HepG2 (cell line): ENCODE measurements around the gene KIF3C. TPM values are rescaled to one million over a fixed set of nuclear protein-coding genes. Genes with fewer than 3 reads are reported as not detected.

Source experiments
- AKAP8 ChIP-seq: sonication (generic); formaldehyde crosslinking; IDR thresholded peaks from 2 replicates; pipeline ENCODE4 v1.5.1; 2020; ENCODE audit warnings: mild to moderate bottlenecking, missing genetic modification reagents
- DR1 ChIP-seq: sonication (generic); formaldehyde crosslinking; IDR thresholded peaks from 2 replicates; pipeline ENCODE4 v1.8.0; 2021; ENCODE audit warnings: mild to moderate bottlenecking, missing genetic modification reagents, inconsistent platforms
- FOXO1 ChIP-seq: sonication (generic); formaldehyde crosslinking; IDR thresholded peaks from 2 replicates; pipeline ENCODE4 v1.4.0; 2020; ENCODE audit warnings: missing genetic modification reagents
- JUND ChIP-seq: sonication (generic); formaldehyde crosslinking; IDR thresholded peaks from 2 replicates; pipeline ENCODE4 v1.8.0; 2022; ENCODE audit warnings: mild to moderate bottlenecking, missing genetic modification reagents
- KAT7 ChIP-seq: IDR thresholded peaks from 2 replicates; pipeline ENCODE4 v1.6.1; 2018; ENCODE audit warnings: borderline replicate concordance, missing compliant biosample characterization
- MBD4 ChIP-seq: IDR thresholded peaks from 2 replicates; pipeline ENCODE4 v1.6.1; 2012; ENCODE audit warnings: low read length, inconsistent platforms, borderline replicate concordance
- PLRG1 ChIP-seq: fragments of 450-650 bp; conservative IDR thresholded peaks from 2 replicates; pipeline ENCODE4 v1.6.1; 2016
- SYNCRIP ChIP-seq: fragments of 200-400 bp; formaldehyde crosslinking; IDR thresholded peaks from 2 replicates; pipeline ENCODE4 v1.6.1; 2018; ENCODE audit warnings: mild to moderate bottlenecking, low read depth, low read length; ENCODE audit not compliant: insufficient read depth
- ZIK1 ChIP-seq: sonication (generic); formaldehyde crosslinking; IDR thresholded peaks from 2 replicates; pipeline ENCODE4 v1.5.0; 2020; ENCODE audit warnings: mild to moderate bottlenecking, low read depth, missing genetic modification reagents, borderline replicate concordance
- ZNF672 ChIP-seq: sonication (generic); formaldehyde crosslinking; IDR thresholded peaks from 2 replicates; pipeline ENCODE4 v1.8.1; 2022; ENCODE audit warnings: missing genetic modification reagents
- ZZZ3 ChIP-seq: sonication (generic); formaldehyde crosslinking; IDR thresholded peaks from 2 replicates; pipeline ENCODE4 v1.4.0; 2020; ENCODE audit warnings: missing genetic modification reagents, mild to moderate bottlenecking, borderline replicate concordance
- polyA plus RNA-seq, 8 experiments: library from polyadenylated mRNA; depleted of rRNA in 3 of 8; stranded (reverse) in 7 of 8; unstranded in 1 of 8; fragments of >200 nt; fragmentation: Illumina TruSeq in 4 of 8; extraction: Trizol in 4 of 8; gene quantifications; 2 replicates each; pipeline versions ENCODE4 v1.2.1 to v1.2.3, GENCODE V29; 2011 to 2016; ENCODE audit warnings: low read depth in 4 of 8, missing spikeins in 1 of 8, mixed read lengths in 1 of 8; ENCODE audit not compliant: insufficient read depth in 1 of 8
- total RNA-seq, 5 experiments: library from RNA; depleted of rRNA; stranded (reverse); fragments of >200 nt; fragmentation: Illumina TruSeq; extraction: Trizol; gene quantifications; 2 replicates each; pipeline ENCODE4 v1.2.3, GENCODE V29; 2016; ENCODE audit warnings: low read depth in 1 of 5
- TF ChIP-seq, protein P1 (sequence below): sonication (generic); formaldehyde crosslinking; IDR thresholded peaks from 2 replicates; pipeline ENCODE4 v1.4.0; 2020; ENCODE audit warnings: missing genetic modification reagents
- TF ChIP-seq, protein P2 (sequence below): IDR thresholded peaks from 2 replicates; pipeline ENCODE4 v1.6.1; 2018; ENCODE audit warnings: missing genetic modification reagents
- TF ChIP-seq, protein P3 (sequence below): sonication (generic); formaldehyde crosslinking; IDR thresholded peaks from 2 replicates; pipeline ENCODE4 v1.5.0; 2020; ENCODE audit warnings: missing genetic modification reagents
- TF ChIP-seq, protein P4 (sequence below): sonication (generic); formaldehyde crosslinking; IDR thresholded peaks from 2 replicates; pipeline ENCODE4 v1.4.0; 2020; ENCODE audit warnings: mild to moderate bottlenecking, missing genetic modification reagents
- TF ChIP-seq, protein P5 (sequence below): sonication (generic); formaldehyde crosslinking; IDR thresholded peaks from 2 replicates; pipeline ENCODE4 v1.8.0; 2022; ENCODE audit warnings: mild to moderate bottlenecking, missing genetic modification reagents, moderate library complexity

The KIF3C gene
- total and polyA plus RNA-seq, 2 of the 13 experiments (the other 11 are each of a cell fraction or from before 2014, with no cell fraction given) = 3.6 to 4.9 TPM

DNA sequence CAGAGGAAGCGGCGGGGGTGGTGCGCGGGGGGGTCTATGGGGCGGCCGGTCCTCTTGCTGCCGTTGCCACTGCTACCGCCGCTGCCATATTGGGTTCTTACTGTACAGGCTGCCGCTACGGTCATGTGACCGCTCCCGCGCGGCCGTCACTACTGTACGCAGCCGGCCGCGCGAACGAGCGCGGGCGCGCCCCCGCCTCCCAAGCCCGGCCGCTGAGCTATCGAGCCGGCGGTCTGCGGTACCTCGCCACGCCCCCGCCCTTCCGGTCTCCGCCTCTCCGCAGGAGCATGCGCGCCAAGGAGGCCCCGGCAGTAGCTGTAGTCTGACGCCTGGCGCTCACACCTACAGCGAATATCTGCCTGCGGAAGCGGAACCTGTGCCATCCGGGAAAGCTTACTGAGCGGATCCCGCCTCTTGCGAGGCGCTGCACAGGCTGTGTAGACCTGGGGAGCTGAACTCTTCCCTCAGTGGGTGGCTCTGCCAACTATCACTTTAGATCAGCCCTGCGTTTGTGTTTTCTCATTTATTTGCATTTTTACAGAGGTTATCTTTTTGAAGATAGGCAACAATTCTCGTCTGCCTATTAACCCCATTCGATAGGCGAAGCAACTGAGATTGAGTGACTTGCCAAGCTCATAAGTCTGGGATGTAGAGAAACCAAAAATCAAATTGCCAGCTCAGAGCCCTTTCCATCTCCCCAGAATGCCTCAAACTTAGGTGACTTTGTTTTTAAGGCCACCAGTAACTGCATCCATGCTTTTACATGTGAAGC is 103.8 kb downstream of the KIF3C start, which contains the start of gene ASXL2 (continued):
- TF ChIP-seq FOXO1 (CRISPR knock-in tag) = 0 out of 2 replicates have a peak, but pooled peaks have one; percentile 35
- no peak for TF ChIP-seq SYNCRIP
- TF ChIP-seq, protein P1, sequence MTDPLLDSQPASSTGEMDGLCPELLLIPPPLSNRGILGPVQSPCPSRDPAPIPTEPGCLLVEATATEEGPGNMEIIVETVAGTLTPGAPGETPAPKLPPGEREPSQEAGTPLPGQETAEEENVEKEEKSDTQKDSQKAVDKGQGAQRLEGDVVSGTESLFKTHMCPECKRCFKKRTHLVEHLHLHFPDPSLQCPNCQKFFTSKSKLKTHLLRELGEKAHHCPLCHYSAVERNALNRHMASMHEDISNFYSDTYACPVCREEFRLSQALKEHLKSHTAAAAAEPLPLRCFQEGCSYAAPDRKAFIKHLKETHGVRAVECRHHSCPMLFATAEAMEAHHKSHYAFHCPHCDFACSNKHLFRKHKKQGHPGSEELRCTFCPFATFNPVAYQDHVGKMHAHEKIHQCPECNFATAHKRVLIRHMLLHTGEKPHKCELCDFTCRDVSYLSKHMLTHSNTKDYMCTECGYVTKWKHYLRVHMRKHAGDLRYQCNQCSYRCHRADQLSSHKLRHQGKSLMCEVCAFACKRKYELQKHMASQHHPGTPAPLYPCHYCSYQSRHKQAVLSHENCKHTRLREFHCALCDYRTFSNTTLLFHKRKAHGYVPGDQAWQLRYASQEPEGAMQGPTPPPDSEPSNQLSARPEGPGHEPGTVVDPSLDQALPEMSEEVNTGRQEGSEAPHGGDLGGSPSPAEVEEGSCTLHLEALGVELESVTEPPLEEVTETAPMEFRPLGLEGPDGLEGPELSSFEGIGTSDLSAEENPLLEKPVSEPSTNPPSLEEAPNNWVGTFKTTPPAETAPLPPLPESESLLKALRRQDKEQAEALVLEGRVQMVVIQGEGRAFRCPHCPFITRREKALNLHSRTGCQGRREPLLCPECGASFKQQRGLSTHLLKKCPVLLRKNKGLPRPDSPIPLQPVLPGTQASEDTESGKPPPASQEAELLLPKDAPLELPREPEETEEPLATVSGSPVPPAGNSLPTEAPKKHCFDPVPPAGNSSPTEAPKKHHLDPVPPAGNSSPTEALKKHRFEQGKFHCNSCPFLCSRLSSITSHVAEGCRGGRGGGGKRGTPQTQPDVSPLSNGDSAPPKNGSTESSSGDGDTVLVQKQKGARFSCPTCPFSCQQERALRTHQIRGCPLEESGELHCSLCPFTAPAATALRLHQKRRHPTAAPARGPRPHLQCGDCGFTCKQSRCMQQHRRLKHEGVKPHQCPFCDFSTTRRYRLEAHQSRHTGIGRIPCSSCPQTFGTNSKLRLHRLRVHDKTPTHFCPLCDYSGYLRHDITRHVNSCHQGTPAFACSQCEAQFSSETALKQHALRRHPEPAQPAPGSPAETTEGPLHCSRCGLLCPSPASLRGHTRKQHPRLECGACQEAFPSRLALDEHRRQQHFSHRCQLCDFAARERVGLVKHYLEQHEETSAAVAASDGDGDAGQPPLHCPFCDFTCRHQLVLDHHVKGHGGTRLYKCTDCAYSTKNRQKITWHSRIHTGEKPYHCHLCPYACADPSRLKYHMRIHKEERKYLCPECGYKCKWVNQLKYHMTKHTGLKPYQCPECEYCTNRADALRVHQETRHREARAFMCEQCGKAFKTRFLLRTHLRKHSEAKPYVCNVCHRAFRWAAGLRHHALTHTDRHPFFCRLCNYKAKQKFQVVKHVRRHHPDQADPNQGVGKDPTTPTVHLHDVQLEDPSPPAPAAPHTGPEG (CRISPR knock-in tag) = peak; percentile 67; the same call in 1 of the 2 replicates
- TF ChIP-seq ZIK1 (CRISPR knock-in tag) = no peak
- peak; percentile 10; the same call in 1 of the 2 replicates for TF ChIP-seq KAT7
- TF ChIP-seq, protein P2, sequence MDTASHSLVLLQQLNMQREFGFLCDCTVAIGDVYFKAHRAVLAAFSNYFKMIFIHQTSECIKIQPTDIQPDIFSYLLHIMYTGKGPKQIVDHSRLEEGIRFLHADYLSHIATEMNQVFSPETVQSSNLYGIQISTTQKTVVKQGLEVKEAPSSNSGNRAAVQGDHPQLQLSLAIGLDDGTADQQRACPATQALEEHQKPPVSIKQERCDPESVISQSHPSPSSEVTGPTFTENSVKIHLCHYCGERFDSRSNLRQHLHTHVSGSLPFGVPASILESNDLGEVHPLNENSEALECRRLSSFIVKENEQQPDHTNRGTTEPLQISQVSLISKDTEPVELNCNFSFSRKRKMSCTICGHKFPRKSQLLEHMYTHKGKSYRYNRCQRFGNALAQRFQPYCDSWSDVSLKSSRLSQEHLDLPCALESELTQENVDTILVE (CRISPR knock-in tag) = no peak
- TF ChIP-seq, protein P3, sequence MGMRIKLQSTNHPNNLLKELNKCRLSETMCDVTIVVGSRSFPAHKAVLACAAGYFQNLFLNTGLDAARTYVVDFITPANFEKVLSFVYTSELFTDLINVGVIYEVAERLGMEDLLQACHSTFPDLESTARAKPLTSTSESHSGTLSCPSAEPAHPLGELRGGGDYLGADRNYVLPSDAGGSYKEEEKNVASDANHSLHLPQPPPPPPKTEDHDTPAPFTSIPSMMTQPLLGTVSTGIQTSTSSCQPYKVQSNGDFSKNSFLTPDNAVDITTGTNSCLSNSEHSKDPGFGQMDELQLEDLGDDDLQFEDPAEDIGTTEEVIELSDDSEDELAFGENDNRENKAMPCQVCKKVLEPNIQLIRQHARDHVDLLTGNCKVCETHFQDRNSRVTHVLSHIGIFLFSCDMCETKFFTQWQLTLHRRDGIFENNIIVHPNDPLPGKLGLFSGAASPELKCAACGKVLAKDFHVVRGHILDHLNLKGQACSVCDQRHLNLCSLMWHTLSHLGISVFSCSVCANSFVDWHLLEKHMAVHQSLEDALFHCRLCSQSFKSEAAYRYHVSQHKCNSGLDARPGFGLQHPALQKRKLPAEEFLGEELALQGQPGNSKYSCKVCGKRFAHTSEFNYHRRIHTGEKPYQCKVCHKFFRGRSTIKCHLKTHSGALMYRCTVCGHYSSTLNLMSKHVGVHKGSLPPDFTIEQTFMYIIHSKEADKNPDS (CRISPR knock-in tag) = 0 out of 2 replicates have a peak, but pooled peaks have one; percentile 71
- no peak for TF ChIP-seq ZNF672 (CRISPR knock-in tag)
- TF ChIP-seq, protein P4, sequence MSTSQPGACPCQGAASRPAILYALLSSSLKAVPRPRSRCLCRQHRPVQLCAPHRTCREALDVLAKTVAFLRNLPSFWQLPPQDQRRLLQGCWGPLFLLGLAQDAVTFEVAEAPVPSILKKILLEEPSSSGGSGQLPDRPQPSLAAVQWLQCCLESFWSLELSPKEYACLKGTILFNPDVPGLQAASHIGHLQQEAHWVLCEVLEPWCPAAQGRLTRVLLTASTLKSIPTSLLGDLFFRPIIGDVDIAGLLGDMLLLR (CRISPR knock-in tag) = no peak
- no peak for TF ChIP-seq ZZZ3 (CRISPR knock-in tag)
- no peak for TF ChIP-seq PLRG1
- TF ChIP-seq, protein P5, sequence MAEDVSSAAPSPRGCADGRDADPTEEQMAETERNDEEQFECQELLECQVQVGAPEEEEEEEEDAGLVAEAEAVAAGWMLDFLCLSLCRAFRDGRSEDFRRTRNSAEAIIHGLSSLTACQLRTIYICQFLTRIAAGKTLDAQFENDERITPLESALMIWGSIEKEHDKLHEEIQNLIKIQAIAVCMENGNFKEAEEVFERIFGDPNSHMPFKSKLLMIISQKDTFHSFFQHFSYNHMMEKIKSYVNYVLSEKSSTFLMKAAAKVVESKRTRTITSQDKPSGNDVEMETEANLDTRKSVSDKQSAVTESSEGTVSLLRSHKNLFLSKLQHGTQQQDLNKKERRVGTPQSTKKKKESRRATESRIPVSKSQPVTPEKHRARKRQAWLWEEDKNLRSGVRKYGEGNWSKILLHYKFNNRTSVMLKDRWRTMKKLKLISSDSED (CRISPR knock-in tag) = no peak
- TF ChIP-seq AKAP8 (CRISPR knock-in tag) = peak; percentile 65; the same call in 1 of the 2 replicates
- TF ChIP-seq JUND (CRISPR knock-in tag) = no peak
- TF ChIP-seq DR1 = peak; percentile 77
- TF ChIP-seq MBD4 = no peak
